Activated CD4-positive, alpha-beta T cell treated with anti-CD3 and anti-CD28 coated beads for 24 hours (primary cell): ENCODE data around the gene SYTL1.
A peak's percentile ranks its signal among the peaks of the same experiment; 100 is the strongest.

Source experiments
- DNase-seq, 2 donors: peaks; one replicate each; pipeline ENCODE4 v3.0.0-alpha.2; 2020; ENCODE audit warnings: low read depth in 2 of 2

Gene SYTL1

GRCh38 chr1:27341525-27342252, at the start of gene SYTL1:
SYTL1 (plus strand) TSS chr1:27342022; CDS start chr1:27345335, 3,313 bp downstream.
- no peak for DNase-seq

- DNase-seq: no peak
Measured at GRCh38 chr1:27292106-27292505, 49.7 kb upstream of the SYTL1 start.

- DNase-seq: no peak
Measured at GRCh38 chr1:27293915-27294314, 47.9 kb upstream of the SYTL1 start.

GRCh38 chr1:27296773-27297291, 45.0 kb upstream of the SYTL1 start:
- peak; percentile 60 to 69 for DNase-seq

- DNase-seq: no peak
Measured at GRCh38 chr1:27297903-27298302, 43.9 kb upstream of the SYTL1 start.

- no peak for DNase-seq
Measured at GRCh38 chr1:27298632-27299384, 43.0 kb upstream of the SYTL1 start.

GRCh38 chr1:27299385-27300271, 42.2 kb upstream of the SYTL1 start:
- no peak for DNase-seq

- peak; percentile 61 to 69 for DNase-seq
Measured at GRCh38 chr1:27300341-27301051, 41.3 kb upstream of the SYTL1 start.

- no peak for DNase-seq
Measured at GRCh38 chr1:27301052-27301422, 40.8 kb upstream of the SYTL1 start.

- DNase-seq: no peak
Measured at GRCh38 chr1:27301582-27302199, 40.1 kb upstream of the SYTL1 start.

GRCh38 chr1:27302612-27303011, 39.2 kb upstream of the SYTL1 start:
- no peak for DNase-seq

GRCh38 chr1:27303509-27303908, 38.3 kb upstream of the SYTL1 start:
- DNase-seq: no peak

GRCh38 chr1:27306071-27306470, 35.8 kb upstream of the SYTL1 start:
- DNase-seq: no peak

- no peak for DNase-seq
Measured at GRCh38 chr1:27306892-27307761, 34.7 kb upstream of the SYTL1 start.

GRCh38 chr1:27307874-27308598, 33.8 kb upstream of the SYTL1 start:
- no peak for DNase-seq

- no peak for DNase-seq
Measured at GRCh38 chr1:27314169-27314568, 27.7 kb upstream of the SYTL1 start.

GRCh38 chr1:27314737-27315136, 27.1 kb upstream of the SYTL1 start:
- no peak for DNase-seq

GRCh38 chr1:27316860-27317259, 25.0 kb upstream of the SYTL1 start:
- DNase-seq: no peak

GRCh38 chr1:27318136-27318535, 23.7 kb upstream of the SYTL1 start:
- no peak for DNase-seq
